ENCODE data around the gene TBC1D17.

DNA sequence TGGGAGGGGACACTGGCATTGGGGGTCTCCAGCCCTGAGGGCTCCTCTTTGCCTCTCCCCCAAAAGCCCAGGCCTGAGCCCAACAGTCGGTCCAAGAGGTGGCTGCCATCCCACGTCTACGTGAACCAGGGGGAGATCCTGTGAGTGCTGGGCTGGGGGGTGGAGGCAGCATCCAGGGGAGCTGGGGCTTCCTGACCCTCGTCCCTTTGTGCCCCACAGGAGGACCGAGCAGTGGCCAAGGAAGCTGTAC, 19.7 kb upstream of the TBC1D17 start:
- TF ChIP-seq, protein P1, sequence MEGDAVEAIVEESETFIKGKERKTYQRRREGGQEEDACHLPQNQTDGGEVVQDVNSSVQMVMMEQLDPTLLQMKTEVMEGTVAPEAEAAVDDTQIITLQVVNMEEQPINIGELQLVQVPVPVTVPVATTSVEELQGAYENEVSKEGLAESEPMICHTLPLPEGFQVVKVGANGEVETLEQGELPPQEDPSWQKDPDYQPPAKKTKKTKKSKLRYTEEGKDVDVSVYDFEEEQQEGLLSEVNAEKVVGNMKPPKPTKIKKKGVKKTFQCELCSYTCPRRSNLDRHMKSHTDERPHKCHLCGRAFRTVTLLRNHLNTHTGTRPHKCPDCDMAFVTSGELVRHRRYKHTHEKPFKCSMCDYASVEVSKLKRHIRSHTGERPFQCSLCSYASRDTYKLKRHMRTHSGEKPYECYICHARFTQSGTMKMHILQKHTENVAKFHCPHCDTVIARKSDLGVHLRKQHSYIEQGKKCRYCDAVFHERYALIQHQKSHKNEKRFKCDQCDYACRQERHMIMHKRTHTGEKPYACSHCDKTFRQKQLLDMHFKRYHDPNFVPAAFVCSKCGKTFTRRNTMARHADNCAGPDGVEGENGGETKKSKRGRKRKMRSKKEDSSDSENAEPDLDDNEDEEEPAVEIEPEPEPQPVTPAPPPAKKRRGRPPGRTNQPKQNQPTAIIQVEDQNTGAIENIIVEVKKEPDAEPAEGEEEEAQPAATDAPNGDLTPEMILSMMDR (IDR thresholded peaks at IDR 0.05; ENCODE audit: low read depth, low read length): no peak
- TF ChIP-seq EZH2phosphoT487 (IDR thresholded peaks at IDR 0.05; ENCODE audit: low read depth): no peak
